NOMO-1 treated with DMSO at 0.1 percent for 48 hours (cell line): ENCODE measurements around the gene KCNQ1.

ENCODE experiments used
- DNase-seq: peaks from one replicate; lab custom pipeline; 2025; ENCODE audit not compliant: unreplicated experiment; lab: John Stamatoyannopoulos, UW

Gene KCNQ1

DNA sequence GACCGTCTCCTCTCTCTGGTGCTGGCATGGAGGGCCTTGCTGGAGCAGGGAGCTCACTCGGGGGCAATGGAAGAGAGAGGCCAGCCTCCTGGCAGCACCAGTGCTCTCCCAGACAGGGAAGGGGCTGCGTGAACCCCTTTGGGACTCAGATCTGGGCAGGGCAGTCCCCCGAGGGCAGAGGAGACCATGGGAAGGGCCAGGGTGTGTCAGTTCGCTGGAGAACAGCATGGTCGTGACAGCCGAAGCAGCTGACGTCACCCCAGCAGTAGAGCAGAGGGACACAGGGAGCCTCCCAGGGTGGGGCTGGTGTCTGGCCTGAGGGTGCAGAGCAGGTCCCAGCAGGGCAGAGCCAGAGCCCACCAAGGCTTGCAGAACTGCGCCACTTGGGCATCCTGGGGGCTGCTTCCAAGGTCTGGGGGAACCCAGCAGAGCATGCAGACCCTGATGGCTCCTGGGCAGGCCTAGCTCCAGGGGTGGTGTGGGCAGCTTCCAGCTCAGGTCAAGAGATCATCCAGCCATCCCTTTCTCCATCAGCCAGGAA lies 326.0 kb downstream of the KCNQ1 start:
- DNase-seq, result no peak

- no peak for DNase-seq
These were observed 327.1 kb downstream of the KCNQ1 start for GRCh38 chr11:2771758-2772466.

- DNase-seq, result no peak
These were observed 327.8 kb downstream of the KCNQ1 start for GRCh38 chr11:2772544-2773031.

DNA sequence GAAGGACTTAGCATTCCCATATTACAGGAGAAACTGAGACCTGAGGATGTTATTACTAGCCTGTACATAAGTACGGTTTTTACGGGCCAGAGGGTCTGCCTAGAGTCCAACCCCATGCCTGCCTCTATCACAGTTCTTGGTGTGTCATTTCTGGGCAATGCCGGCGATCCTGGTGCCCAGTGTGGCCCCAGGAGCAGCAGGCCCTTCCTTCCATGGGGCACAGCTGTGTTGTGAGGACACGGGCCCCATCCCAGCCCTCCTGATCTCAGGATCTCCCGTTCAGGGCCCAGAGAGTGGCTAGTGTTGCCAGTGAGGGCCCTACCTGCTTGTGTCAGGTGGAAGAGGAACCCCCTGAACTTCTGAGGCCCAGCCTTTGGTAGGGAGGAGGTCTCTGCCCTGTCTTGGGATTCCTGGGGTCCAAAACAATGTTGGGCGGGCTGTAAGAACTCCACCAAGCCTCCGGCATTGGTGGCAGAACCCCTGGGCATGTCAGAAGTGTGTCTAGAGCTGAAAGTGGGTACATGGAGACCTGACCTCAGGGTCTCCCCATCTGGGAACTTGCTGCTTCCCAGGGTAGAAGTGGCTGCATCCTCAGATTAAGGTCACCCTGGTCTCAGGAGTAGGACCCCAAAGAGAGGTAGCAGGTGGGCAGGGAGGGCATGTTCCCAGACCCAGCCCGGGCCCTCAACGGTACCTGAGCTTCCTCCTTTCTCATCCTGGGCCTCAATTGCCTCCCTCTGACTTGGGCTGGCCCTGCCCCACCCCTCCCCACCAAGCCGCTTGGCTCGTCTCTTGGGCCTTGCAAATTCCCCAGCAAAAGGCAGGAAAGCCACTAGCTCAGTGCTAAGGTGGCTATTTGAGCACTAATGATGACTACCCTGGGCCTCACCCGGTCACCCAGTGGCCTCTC lies 329.6 kb downstream of the KCNQ1 start:
- no peak for DNase-seq

DNA sequence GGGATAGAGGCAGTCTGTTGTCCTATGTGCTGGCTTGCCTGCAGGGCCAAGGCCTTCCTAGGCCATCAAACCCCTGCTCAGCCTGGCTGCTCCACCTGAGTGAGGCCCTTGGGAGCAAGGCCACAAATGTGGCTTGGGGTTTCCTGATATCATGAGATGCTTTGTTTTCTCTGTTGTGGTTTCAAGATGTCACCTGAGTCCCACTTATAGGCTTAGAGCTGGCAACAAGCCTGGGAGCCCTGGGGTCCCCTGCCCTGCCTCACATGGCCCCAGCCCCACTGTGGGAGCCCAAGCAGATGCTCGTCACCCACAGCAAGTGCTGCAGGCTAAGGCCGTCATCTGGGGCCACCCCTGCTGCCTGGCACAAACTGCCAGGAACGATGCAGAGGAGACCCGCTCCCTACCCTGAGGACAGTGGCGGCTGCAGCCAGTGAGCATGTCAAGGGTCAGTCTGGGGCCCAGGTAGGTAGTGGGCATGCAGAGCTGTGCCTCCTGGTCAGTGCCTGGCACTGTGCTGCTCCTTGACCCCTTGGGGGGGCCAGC lies 330.3 kb downstream of the KCNQ1 start:
- no peak for DNase-seq

DNA sequence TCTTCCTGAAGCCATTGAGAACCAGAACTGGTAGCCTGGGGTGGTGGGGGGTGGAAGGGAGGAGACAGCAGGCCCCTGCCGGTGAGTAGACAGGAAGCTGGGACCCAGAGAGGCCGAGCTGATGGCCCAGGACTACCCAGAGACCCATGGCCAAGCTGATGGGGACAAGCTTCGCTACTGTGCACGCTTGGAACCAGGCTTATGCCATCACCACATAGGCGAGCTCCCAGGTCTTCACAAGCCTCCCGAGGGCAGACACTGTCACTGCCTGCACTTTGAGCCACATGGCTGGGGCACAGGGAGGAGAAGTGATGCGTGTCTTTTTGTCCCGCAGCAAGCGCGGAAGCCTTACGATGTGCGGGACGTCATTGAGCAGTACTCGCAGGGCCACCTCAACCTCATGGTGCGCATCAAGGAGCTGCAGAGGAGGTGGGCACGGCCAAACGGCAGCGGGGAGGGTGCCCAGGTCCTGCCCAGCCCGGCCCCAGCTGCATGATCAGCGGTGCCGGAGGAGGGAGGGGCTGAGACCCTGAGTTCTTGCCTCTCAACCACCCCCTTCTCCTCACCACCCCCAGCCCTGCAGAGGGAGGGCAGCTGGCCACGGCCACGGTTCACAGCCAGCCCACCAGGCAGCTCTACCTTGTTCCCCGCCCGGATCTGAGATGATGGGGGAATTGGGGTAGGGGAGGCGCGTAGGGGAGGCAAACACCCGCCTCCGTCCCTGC lies 331.0 kb downstream of the KCNQ1 start:
- DNase-seq, result no peak

DNA sequence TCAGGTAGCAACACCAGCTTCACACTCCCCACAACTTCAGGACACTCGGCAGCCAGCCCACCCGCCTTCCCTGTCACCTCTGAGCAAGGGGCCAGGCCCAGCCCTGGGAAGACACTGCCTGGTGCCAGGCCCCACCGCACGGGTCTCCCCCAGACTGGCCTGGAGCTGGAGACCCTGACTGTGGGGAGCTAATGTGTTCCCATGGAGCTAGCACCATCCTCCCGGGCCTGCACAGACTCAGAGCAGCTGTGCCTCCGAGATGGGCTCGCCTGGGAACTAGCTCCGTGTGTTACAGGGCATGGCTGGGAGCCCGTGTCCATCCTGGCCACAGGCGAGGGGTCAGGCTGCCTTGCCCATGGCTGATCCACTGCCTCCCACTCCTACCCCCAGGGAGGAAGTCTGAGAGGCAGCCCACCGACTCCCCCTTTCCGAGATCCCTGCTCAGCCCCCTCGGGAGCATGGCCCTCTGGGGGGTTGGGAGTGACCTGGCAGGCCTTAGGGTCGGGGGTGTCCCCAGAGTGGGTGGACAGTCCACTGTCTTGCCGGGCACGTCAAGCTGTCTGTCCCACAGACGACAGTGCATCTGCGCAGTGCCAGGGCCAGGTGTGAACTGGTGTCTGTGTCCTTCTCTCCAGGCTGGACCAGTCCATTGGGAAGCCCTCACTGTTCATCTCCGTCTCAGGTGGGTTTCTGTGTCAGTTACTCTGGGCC lies 331.7 kb downstream of the KCNQ1 start:
- DNase-seq, result no peak

DNA sequence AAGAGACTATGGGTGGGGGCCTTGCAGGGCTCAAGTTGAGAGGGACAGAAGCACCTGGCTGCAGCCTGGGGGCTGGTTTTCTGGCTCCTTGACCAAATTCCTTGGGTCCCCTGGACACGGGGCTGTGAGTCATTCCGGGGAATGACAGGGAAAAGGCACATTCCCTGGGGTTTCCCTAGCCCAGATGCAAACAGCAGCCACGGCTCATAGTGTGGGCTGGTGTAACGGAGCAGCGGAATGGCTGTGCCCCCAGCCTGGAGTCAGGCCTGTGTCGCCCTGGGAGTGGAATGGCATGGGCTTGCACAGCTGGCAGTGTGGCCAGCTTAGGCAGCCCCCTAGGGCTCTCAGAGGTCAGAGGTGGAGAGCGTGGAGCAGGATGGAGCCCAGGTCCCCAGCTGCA lies 332.6 kb downstream of the KCNQ1 start:
- DNase-seq, result no peak

- no peak for DNase-seq
These were observed 333.2 kb downstream of the KCNQ1 start for GRCh38 chr11:2777871-2778629.

DNA sequence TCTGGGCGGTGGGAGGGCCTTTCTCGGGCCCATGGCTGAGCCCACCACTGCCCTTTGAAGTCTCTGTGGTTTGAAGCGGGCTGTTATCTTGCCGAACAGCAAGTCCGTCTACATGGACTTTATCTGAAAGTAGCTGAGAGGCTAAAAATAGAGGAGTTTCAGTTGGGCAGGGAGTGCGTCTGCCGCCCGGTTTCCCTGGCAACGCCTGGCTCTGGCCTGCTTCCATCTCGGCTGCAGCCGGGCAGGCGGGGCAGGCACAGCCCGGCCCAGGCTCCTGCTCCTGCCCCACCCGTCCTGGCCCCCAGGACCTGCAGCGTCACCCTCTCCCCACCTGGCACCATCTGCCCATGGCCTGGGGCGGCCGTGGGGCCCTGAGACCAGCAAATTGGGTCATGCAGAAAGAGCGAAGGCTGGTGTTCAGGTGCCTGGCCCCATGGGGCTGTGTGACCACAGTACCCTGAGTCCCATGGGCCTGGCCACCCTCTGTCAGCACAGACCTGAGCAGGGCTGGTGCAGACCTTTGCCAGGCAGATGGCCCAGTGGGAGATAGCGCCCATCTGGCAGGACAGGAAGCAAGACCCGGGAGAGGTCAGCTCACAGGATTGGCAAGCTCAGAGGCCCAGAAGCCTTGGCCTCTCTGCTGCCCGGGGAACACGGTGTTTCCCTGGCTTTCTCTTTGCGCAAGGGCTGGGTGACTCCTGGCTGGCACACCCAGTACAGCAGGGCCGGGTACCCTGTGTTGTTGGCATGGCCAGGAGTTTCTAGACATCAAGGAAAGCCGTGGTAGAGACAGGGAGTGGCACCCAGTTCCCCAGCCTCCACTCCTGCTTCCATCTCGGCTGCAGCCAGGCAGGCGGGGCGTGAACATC lies 334.1 kb downstream of the KCNQ1 start:
- peak; percentile 41 for DNase-seq

GRCh38 chr11:2779499-2779980 lies 334.7 kb downstream of the KCNQ1 start:
- no peak for DNase-seq

GRCh38 chr11:2779981-2780849 lies 335.4 kb downstream of the KCNQ1 start:
- DNase-seq, result no peak

DNA sequence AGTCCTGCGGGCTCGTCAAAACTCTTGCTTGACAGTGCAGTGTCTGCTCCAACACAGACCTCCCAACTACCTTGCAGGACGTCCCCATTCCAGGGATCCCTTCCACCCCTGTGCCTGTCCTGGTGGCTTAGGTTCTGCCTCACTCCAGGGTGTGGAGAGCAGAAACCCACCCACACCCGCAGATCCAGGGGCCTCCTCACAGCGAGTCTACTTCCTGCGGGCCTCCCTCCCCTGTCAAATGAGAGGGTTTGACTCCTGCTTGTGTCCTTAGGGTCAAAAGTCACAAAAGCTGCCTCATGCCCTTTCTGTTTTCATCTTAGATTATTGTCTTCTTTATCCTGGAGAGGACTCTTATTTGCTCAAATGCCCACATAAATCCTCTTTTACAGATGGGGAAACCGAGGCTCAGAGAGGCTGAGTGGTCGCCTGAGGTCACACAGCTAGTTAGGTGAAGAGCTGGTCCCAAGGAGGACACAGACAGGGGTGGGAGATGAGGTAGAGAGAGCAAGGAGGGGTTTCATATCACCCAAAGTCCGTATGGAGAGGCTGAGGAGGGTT lies 336.1 kb downstream of the KCNQ1 start:
- DNase-seq, result no peak

DNA sequence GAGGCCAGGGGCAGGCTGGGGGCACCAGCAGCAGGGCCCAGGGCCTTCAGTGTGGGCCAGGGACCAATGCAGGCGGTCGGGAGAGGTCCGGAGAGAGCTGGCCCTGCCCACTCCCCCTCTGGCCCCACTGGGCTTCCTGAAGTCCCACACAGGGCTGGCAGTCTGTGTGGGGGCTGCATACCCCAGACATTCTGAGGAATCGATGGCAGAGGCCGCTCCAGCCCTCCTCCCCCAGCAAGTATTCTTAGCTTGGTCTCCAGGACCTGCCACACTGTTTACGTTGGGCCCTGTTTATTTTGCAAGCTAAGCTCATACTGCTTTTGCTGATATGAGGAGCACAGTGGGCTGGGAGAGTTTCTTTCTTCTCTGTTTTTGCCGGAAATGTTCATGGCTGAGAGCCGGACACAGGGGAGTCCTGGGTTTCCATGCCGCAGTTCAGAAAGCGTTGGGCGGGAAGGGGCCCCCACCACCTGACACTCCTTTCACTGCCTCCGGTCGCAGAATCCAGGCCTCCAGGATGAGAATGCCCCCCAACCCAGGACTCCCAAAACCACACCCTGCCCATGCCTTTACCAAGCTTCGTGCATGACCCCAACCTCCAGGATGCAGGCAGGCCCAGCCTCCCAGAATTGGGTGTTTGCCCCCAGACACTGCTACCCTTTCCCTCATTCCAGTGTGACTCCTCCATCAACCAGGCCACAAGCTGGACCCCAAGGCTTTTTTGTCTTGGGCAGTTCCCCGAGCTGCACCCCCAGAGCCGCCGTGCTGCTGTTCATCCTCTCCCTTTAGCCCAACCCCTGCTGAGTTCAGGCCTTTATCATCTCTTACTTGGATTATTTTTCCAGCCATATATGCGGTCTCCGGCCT lies 336.8 kb downstream of the KCNQ1 start:
- DNase-seq, result no peak

DNA sequence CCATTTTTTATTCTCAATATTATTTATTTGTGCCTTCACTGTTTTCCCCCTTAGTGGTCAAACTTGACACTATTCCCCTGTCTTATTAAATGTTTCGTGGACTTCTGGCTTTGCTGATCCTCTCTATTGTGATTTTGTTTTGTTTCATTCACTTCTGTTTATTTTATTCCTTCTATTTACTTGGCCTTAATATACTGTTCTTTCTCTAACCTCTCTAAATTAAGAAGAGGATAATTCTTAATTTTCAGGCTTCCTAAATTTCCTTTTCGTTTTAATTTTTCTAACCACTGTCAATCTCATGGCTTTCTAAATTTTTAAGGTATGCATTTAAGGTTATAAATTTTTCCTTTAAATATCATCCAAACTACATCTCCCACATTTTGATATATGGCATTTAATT lies 338.0 kb downstream of the KCNQ1 start:
- no peak for DNase-seq

DNA sequence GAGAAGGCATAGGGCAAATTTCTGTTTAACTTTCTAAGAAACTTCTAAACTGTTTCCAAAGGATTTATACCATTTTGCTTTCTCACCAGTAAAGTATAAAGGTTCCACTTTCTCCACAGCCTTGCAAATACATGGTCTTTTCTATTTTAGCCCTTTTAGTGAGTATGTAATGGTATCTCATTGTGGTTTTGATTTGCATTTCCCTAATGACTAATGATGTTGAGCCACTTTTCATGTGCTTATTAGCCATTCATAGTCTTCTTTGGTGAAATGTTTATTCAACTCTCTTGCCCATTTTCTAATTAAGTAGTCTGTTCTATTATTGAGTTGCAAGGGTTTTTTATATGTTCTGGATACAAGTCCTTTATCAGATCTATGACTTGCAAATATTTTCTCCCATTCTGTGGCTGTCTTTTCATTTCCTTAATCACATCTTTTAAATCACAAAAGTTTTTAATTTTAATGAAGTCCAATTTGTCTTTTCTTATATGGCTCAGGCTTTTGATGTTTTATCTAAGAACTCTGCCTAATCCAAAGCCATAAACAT lies 338.8 kb downstream of the KCNQ1 start:
- DNase-seq, result peak; percentile 14
